A673 (cell line): ENCODE results near the gene CGB3. TPM values are rescaled to one million over a fixed set of nuclear protein-coding genes. Genes with fewer than 3 reads are reported as not detected.

Experiments used
- BruUV-seq: library from RNA; stranded (reverse); fragments of 400-500 nt; replicated peaks from 2 replicates; lab custom pipeline; 2021; lab: Mats Ljungman, UMichigan
- CTCF ChIA-PET: fragments of 300-600 bp; sonication (Branson Sonifier 250); formaldehyde crosslinking; loops from one replicate; lab custom pipeline; 2022; ENCODE audit warnings: antibody characterized with exemption; lab: Charles Lee
- POLR2A ChIA-PET: fragments of 300-600 bp; sonication (Branson Sonifier 250); formaldehyde crosslinking; loops from one replicate; lab custom pipeline; 2022; ENCODE audit warnings: antibody characterized with exemption; ENCODE audit not compliant: low non-redundant PET; lab: Charles Lee
- DNase-seq: peaks from one replicate; pipeline ENCODE4 v3.0.0-alpha.2; 2015; ENCODE audit warnings: low spot score
- H3K27ac ChIP-seq: fragments of 200-600 bp; sonication (generic); 2 replicates; pipeline ENCODE4 v1.5.1; 2016; ENCODE audit warnings: mixed run types, low read depth, mild to moderate bottlenecking, mixed read lengths, antibody characterized with exemption, low read length; ENCODE audit not compliant: poor library complexity, severe bottlenecking
- H3K27me3 ChIP-seq: fragments of 200-600 bp; sonication (generic); replicated peaks from 2 replicates; pipeline ENCODE4 v1.6.1; 2017; ENCODE audit warnings: mixed run types, low read depth, mild to moderate bottlenecking, mixed read lengths, antibody characterized with exemption, low read length; ENCODE audit not compliant: insufficient read depth, poor library complexity
- H3K36me3 ChIP-seq: fragments of 200-600 bp; sonication (generic); 2 replicates; pipeline ENCODE4 v1.6.1; 2016; ENCODE audit warnings: mixed run types, mild to moderate bottlenecking, mixed read lengths, antibody characterized with exemption, low read length; ENCODE audit not compliant: insufficient read depth, poor library complexity, severe bottlenecking
- H3K4me1 ChIP-seq: fragments of 200-600 bp; sonication (generic); 2 replicates; pipeline ENCODE4 v1.6.1; 2017; ENCODE audit warnings: mixed run types, mild to moderate bottlenecking, mixed read lengths, antibody characterized with exemption, low read length; ENCODE audit not compliant: insufficient read depth, poor library complexity, severe bottlenecking
- H3K4me3 ChIP-seq: fragments of 200-600 bp; sonication (generic); 2 replicates; pipeline ENCODE4 v1.5.1; 2016; ENCODE audit warnings: low read depth, mixed run types, mild to moderate bottlenecking, mixed read lengths, low read length; ENCODE audit not compliant: poor library complexity, severe bottlenecking
- H3K9me3 ChIP-seq: fragments of 200-600 bp; sonication (generic); 2 replicates; pipeline ENCODE4 v1.6.1; 2016; ENCODE audit warnings: mixed run types, low read depth, mild to moderate bottlenecking, mixed read lengths, antibody characterized with exemption, low read length; ENCODE audit not compliant: poor library complexity, severe bottlenecking
- EZH2 ChIP-seq: fragments of 200-600 bp; sonication (generic); IDR thresholded peaks from 2 replicates; pipeline ENCODE4 v1.6.1; 2017; ENCODE audit warnings: borderline replicate concordance, low read depth, mild to moderate bottlenecking, mixed read lengths, antibody characterized with exemption, low read length; ENCODE audit not compliant: poor library complexity, severe bottlenecking
- intact Hi-C: fragments of 100-400 bp; cut with micrococcal nuclease; formaldehyde crosslinking; loops from one replicate; pipeline ENCODE4 v1.10.0; 2022; ENCODE audit not compliant: unreplicated experiment
- total RNA-seq: library from RNA; stranded (reverse); gene quantifications from 2 replicates; pipeline ENCODE4 v1.2.3, GENCODE V29; 2021
- TF ChIP-seq, protein P1 (sequence below): fragments of 300-800, 200-600 bp; sonication (generic); conservative IDR thresholded peaks from 2 replicates; pipeline ENCODE4 v1.5.1; 2017; ENCODE audit warnings: low read depth, mild to moderate bottlenecking, antibody characterized with exemption, low read length, moderate library complexity, mixed read lengths

The CGB3 gene
- total RNA-seq, 1 experiment from 2014 or later = not detected

DNA sequence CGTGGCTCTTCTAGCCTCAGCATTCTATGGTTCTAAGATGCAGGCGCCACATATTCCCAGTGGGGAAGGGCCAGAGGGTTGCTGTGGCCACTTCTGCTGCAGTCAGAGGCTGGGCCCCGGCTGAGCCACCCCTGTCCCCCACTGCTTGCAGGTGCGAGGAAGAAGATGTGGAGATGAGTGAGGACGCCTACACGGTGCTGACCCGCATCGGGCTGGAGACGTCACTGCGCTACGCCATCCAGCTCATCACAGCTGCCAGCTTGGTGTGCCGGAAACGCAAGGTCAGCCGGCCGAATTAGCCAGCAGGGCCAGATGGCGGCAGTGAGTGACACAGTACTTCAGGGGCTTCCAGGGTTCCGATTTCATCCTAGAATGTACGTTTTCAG lies 9.3 kb downstream of the CGB3 start:
- H3K4me1 ChIP-seq = peaks cover 15% of the 10 kb centered on the region
- no peak for DNase-seq
- H3K27ac ChIP-seq = no peak overlapping the region
- H3K36me3 ChIP-seq = peaks cover 28% of the 10 kb centered on the region
- no peaks in the 10 kb centered on the region for H3K27me3 ChIP-seq
- no peaks in the 10 kb centered on the region for H3K9me3 ChIP-seq
- no peak overlapping the region for H3K4me3 ChIP-seq
- BruUV-seq = no TSS peak
- POLR2A ChIA-PET = interaction anchor here (0.7 kb wide), 1 partner anchor 579 kb away, joined by 3 read pairs; no protein-coding TSS in a partner anchor
- TF ChIP-seq EZH2 = no peak
- TF ChIP-seq, protein P1, sequence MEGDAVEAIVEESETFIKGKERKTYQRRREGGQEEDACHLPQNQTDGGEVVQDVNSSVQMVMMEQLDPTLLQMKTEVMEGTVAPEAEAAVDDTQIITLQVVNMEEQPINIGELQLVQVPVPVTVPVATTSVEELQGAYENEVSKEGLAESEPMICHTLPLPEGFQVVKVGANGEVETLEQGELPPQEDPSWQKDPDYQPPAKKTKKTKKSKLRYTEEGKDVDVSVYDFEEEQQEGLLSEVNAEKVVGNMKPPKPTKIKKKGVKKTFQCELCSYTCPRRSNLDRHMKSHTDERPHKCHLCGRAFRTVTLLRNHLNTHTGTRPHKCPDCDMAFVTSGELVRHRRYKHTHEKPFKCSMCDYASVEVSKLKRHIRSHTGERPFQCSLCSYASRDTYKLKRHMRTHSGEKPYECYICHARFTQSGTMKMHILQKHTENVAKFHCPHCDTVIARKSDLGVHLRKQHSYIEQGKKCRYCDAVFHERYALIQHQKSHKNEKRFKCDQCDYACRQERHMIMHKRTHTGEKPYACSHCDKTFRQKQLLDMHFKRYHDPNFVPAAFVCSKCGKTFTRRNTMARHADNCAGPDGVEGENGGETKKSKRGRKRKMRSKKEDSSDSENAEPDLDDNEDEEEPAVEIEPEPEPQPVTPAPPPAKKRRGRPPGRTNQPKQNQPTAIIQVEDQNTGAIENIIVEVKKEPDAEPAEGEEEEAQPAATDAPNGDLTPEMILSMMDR = no peak
- CTCF ChIA-PET = no interaction called here
- intact Hi-C loops = no loop called here

DNA sequence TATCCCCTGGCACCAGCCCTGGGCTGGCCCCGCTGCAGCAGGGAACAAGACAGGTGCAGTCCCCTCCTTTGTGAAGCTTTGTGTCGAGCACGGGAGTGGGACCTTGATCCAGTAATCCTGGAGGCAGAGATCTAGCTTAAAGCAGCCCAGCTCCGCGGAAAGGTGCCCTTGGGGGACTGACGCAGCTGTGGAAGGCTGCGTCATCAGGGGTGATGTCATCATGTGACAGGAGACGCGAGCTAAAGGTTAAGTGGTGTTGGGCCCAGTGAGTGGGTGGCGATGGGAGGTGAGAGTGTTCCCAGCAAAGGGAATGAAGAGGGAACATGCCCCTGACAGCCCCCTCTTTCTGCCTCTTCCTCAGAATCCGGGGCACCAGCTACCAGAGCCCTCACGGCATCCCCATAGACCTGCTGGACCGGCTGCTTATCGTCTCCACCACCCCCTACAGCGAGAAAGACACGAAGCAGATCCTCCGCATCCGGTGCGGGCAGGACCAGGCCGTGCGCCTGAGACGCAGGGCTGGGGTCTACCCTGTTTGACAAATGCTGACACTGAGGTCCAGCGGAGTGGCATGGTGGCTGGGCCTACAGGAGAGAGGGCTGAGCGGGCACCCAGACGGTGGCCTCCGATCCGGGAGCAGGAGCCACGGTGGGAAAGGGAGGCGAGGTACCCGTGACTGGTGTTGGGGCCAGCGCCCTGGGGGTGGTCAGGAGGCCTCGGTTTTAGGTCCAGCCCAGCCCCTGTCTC lies 9.8 kb downstream of the CGB3 start:
- BruUV-seq = no TSS peak
- ChIA-PET CTCF (no interaction called here), POLR2A (interaction anchor here (0.7 kb wide), 1 partner anchor 579 kb away, joined by 3 read pairs; no protein-coding TSS in a partner anchor)
- intact Hi-C loops = no loop called here
- no peak for DNase-seq
- no peaks in the 10 kb centered on the region for H3K9me3 ChIP-seq
- H3K27ac ChIP-seq = no peak overlapping the region
- no peak overlapping the region for H3K4me3 ChIP-seq
- TF ChIP-seq, protein P1 = no peak
- no peak for TF ChIP-seq EZH2
- H3K36me3 ChIP-seq = peaks cover 33% of the 10 kb centered on the region
- H3K27me3 ChIP-seq = no peaks in the 10 kb centered on the region
- H3K4me1 ChIP-seq = peaks cover 12% of the 10 kb centered on the region

DNA sequence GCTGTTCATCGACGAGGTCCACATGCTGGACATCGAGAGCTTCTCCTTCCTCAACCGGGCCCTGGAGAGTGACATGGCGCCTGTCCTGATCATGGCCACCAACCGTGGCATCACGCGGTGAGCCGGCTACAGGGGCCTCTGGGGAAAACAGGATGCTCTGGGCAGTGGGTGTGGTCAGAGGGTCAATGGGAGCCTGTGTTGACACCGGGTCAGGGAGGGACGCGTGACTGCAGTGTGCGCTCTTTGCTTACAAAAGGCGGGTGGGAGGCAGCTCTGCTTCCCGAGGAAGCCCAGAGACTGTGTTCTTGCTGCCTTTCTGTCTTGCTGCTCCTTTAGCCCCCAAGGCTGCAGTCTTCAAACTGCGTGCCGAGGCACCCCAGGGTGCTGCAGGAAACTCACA lies 12.9 kb downstream of the CGB3 start:
- no peak overlapping the region for H3K27ac ChIP-seq
- ChIA-PET POLR2A (no interaction called here), CTCF (no interaction called here)
- BruUV-seq = no TSS peak
- intact Hi-C loops = no loop called here
- no peaks in the 10 kb centered on the region for H3K9me3 ChIP-seq
- TF ChIP-seq, protein P1 = no peak
- no peak for TF ChIP-seq EZH2
- H3K27me3 ChIP-seq = no peaks in the 10 kb centered on the region
- peaks cover 45% of the 10 kb centered on the region for H3K36me3 ChIP-seq
- H3K4me3 ChIP-seq = no peak overlapping the region
- DNase-seq = no peak
- no peaks in the 10 kb centered on the region for H3K4me1 ChIP-seq
